ENCODE data around the gene MYH14.
A peak's percentile ranks its signal among the peaks of the same experiment; 100 is the strongest.

MYH14 gene

DNA sequence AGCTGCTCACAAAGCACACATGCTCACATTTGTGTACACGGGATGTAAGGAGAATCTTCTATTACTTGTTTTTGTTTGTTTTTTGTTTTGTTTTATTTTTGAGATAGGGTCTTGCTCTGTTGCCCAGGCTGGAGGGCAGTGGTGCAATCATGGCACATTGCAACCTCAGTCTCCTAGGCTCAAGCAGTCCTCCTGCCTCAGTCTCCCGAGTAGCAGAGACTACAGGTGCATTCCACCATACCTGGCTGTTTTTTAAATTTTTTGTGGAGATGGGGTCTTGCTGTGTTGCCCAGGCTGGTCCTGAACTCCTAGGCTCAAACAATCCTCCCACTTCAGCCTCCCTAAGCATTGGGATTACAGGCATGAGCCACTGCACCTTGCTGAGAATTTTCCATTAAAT lies 83.9 kb downstream of the MYH14 start:
- FAIRE-seq (no peak), DNase-seq (ENCODE audit: low spot score) (no peak)

DNA sequence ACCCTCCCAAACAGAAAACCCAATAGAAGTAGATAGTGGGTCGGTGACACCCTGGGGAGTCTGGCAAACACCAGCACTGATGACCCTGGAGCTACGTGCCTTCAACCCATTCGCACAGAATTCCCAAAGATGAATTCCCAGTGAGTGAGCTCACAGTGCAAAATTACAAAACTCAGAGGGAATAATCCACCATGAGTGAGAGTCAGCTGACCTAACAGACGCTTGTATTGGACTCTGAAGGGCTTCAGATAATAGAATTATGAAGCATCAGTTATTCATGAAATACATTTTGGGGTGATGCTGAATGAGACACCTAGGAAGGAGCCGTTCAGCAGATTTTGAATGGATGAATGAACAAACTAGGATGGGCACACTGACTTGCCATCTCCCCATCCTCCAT lies 85.5 kb downstream of the MYH14 start:
- DNase-seq (ENCODE audit: low spot score) = no peak
- no peak for FAIRE-seq

DNA sequence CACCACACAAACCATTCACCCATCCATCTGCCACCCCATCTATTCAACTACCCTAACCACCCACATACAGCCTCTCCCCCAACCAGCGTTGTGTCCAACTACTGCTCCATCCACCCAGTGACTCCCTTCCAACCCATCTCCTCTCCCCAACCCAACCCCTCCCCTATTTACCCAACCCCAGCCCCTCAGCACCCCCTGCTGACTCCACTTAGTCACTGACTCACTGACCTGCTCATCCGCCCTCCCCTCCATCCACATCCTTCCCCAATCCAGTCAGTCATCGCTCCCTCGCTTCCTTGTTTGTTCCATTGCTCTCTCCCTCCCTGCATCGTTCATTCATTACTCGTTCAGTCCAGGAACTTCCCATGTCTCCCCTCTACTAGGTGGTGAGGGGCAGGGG lies 86.6 kb downstream of the MYH14 start:
- no peak for FAIRE-seq
- no peak for DNase-seq (ENCODE audit: low spot score)

DNA sequence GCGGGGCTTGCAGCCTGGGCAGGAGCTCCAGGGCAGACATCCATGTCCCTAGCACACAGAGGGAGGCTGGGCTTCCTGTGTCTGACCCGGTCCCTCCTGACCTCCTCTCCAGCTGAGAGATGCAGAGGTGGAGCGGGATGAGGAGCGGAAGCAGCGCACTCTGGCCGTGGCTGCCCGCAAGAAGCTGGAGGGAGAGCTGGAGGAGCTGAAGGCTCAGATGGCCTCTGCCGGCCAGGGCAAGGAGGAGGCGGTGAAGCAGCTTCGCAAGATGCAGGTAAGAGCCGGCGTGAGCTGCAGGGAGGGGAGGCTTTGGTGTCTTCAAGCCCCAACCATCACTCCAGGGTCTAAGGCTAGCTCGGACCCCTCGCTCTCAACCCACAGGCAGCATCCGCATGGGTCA lies 87.4 kb downstream of the MYH14 start:
- FAIRE-seq (no peak), DNase-seq (ENCODE audit: low spot score) (no peak)

DNA sequence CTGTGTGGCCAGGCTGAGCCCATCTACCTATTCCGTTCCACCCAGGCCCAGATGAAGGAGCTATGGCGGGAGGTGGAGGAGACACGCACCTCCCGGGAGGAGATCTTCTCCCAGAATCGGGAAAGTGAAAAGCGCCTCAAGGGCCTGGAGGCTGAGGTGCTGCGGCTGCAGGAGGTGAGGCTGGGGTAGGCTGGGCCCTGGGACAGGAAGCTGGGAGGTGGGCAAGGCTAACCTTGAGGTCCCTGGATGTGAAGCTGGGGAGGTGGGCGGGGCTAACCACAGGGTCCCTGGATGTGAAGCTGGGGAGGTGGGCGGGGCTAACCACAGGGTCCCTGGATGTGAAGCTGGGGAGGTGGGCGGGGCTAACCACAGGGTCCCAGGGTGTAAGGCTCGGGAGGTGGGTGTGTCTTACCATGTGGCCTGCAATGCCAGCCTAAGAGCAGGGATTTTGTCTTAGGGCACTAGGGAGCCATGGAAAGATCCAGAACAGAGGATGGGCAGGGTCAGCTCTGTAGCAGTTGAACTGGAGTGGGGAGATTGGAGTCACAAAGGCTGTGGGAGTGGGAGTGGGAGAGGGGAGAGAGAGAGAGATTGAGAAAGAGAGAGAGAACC lies 88.9 kb downstream of the MYH14 start:
- FAIRE-seq = no peak
- no peak for DNase-seq (ENCODE audit: low spot score)

DNA sequence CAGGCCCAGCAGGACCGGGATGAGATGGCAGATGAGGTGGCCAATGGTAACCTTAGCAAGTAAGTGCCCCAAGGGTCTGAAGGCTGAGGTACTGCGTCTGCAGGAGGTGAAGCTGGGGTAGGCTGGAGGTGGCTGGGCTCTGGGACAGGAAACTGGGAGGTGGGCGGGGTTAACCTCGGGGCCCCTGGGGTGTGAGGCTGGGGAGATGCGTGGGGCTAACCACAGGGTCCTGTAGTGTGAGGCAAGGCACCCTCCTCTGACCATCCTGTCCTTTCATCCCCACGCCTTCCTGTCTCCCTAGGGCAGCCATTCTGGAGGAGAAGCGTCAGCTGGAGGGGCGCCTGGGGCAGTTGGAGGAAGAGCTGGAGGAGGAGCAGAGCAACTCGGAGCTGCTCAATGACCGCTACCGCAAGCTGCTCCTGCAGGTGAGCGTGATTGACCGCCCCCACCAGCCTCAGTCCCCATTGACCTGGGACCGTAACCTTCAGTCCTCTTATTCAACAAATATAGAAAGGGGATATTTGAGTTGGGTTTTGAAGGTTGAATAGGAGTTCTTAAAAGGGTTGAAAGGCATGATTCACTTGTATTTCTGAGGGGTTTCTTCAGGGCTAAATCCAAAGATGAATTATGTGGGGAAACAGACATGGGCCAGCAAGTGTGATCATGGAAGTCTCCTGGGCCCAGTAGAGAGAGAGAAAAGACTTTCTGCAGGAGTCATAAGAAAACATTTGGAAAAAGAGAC lies 90.0 kb downstream of the MYH14 start:
- DNase-seq (ENCODE audit: low spot score) = no peak
- no peak for FAIRE-seq

DNA sequence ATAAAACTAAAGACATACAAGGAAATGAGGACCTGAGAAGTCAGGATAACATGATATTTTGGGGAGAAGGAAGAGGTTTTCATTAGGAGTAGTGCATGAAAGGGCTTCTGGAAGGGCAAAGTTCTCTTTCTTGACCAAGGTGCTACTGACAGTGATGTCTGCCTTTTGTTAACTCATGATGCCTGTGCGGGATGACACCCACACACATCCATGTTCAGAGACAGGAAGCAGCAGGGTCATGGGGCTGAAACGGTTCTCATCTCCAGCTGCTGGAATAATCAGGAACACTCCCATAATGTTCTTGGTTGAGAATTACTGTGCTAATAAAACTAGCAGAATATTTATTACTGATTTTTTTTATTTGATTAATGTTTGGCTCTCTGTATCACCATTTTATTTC lies 96.6 kb downstream of the MYH14 start:
- FAIRE-seq = no peak
- no peak for DNase-seq (ENCODE audit: low spot score)

DNA sequence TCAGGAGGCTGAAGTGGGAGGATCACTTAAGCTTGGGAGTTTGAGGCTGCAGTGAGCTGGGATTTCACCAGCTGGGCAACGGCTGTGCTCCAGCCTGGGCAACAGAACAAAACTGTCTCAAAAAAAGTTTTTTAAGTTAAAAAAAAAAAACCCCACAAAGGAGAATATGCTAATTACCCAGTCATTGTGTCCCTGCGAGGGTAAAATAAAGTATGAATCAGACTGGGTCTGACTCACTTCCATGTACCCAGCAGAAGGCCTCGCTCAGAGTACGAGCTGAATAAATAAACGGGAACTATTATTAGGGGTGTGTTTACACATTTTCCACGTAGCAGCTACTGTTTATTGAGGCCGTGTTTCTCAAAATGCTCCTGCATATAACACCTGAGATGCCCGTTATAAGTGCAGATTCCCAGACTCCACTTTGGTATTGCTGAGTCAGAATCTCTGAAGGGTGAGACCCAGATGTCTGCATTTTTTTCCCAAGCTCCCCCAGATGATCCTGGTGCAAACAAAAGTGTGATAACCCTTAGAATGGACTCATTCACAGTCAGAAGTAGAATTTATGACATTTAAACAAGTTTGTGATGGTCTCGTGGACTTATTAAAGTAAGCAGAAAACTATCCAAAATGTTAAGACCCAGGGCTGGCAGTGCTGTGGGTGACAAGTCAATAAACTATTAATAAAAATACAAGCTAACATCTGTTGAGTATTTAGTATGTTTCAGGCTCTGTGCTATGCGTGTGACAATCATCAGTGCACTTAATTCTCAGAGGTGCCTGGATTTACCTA lies 97.6 kb downstream of the MYH14 start:
- peak; percentile 23 for DNase-seq (ENCODE audit: low spot score)
- FAIRE-seq = no peak

DNA sequence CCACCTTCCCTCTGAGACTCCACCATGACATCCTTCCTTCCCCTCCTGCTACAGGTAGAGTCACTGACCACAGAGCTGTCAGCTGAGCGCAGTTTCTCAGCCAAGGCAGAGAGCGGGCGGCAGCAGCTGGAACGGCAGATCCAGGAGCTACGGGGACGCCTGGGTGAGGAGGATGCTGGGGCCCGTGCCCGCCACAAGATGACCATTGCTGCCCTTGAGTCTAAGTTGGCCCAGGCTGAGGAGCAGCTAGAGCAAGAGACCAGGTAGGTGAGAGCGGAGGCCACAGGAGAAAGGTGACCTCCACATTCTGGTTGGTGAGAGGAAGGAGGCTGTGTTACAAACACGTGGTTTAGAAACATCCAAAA lies 98.2 kb downstream of the MYH14 start:
- FAIRE-seq (no peak), DNase-seq (ENCODE audit: low spot score) (no peak)

DNA sequence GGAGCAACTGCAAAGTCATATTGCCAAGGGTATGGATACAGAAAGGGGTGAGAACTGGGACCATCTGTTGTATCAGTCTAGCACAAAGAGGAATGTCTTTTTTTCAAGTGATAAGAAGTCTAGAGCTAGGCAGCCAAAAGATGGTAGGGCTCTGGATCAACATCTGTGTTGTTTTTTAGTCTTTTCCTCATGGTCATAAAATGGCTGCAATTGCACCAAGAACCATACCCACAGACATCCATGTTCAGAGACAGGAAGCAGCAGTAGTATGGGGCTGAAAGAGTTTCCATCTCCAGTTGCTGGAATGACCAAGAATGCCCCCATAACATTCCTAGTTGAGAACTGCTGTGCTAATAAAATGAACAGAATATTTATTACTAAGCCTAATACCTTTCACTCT lies 100.1 kb downstream of the MYH14 start:
- DNase-seq (ENCODE audit: low spot score) (no peak), FAIRE-seq (no peak)

DNA sequence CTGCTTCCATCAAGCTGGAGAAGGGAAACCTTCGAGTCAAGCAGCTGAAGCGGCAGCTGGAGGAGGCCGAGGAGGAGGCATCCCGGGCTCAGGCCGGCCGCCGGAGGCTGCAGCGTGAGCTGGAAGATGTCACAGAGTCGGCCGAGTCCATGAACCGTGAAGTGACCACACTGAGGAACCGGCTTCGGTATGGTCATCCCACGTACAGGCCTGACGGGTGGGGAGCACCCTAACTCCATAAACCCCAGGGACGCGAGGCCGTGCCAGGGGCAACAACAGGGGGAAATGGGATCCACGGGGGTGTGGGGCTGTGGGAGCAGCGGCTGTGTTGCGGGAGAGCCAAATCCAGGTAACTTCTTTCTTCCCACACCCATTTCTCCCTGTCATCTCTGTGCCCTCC lies 105.6 kb downstream of the MYH14 start:
- DNase-seq (ENCODE audit: low spot score) (no peak), FAIRE-seq (no peak)

DNA sequence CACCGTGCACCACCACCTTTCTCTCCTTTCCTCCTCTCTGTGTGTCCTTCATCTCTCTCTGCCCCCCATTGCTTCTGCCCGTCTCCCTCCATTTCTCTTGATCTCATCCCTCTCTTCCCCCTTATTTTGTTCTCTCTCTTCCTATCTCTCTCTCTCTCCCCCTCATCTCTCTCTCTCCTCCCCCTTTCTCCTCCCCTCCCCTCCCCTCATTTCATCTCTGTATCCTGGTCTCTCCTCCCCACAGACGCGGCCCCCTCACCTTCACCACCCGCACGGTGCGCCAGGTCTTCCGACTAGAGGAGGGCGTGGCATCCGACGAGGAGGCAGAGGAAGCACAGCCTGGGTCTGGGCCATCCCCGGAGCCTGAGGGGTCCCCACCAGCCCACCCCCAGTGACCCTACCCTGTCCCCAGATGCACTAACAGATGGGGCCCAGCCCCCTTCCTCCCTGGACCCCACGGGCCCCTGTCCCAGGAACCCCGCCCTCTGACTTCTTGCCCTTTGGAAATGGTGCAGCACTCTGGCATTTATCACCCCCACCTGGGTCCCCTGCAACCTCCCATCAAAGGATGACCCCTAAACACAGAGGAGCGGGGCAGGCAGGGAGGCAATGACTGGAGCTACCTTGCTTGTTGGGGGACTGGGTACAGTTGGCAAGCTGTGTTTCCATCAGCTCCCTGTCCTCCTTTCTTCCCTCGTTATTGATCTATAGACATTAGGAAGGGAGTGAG lies 106.1 kb downstream of the MYH14 start:
- DNase-seq (ENCODE audit: low spot score) = no peak
- FAIRE-seq = no peak

DNA sequence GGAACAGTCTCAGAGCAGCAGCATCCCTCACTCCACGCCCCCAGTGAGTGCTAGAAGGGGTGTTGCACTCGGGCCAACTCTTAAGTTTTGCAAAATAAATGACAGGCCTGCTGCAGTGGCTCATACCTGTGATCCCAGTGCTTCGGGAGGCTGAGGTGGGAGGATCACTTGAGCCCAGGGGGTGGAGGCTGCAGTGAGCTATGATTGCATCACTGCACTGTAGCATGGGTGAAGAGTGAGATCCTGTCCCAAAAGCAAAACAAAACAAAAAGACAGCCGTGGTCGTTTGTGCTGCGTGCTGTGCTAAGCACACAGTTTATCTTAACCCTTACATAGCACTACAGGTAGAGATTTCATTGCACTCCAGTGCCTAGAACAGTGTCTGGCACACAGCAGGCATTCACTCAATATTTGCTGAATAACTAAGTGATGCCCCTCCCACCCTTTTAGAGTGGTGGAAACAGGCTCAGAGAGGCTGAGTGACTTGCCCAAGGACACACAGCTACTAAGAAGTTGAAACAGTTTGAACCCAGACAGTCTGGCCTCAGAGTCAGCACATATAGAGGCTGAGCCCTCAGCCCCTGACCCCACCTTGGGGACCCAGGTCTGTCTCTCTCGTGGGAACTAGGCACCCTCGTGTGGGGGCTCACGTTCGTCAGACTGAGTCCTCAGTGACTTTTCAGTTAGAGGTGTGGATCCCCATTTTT lies 107.5 kb downstream of the MYH14 start:
- no peak for FAIRE-seq

DNA sequence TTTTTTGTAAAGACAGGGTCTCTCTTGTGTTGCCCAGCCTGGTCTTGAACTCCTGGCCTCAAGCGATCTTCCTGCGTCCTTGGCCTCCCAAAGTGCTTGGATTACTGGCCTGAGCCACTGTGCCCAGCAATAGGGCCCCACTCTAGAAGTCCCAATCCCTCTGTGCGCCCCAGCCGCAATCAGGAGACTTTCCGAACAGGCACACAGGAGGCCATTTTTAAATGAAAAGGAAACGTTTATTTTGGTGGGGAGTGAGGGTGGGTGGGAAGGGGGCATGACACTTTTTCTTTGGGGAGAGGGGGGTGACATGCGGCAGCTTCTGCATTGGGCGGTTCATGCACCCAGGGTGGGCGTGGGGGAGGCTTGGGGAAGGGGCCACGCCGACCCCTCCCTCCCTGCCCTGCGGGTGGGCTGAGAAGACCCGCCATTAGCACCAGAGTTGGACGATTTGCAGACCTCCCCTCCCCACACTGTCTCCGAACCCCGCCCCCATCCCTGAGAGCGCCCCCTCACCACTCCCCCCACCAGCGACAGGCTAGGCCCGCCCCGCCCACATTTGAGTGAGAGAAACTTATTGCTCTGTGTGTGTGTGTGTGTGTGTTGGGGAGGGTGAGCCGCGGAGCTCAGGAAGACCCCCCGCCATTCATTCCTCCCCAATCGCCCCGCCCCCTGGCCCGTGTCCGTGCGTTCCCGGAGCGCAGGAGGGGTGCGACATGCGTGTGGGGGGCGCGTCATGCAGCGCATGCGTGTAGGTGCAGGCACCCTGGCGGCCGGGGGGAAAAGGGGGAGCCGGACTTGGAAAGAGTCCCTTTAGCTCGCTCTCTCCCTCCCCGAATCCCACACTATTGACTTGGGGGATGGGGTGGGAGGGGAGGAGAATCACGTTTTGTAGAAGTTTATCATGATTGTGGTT lies 108.6 kb downstream of the MYH14 start:
- DNase-seq (ENCODE audit: low spot score) = no peak
- FAIRE-seq = no peak

More for the DNA sequence above, 107.5 kb downstream of the MYH14 start:
- no peak for DNase-seq (ENCODE audit: low spot score)

DNA sequence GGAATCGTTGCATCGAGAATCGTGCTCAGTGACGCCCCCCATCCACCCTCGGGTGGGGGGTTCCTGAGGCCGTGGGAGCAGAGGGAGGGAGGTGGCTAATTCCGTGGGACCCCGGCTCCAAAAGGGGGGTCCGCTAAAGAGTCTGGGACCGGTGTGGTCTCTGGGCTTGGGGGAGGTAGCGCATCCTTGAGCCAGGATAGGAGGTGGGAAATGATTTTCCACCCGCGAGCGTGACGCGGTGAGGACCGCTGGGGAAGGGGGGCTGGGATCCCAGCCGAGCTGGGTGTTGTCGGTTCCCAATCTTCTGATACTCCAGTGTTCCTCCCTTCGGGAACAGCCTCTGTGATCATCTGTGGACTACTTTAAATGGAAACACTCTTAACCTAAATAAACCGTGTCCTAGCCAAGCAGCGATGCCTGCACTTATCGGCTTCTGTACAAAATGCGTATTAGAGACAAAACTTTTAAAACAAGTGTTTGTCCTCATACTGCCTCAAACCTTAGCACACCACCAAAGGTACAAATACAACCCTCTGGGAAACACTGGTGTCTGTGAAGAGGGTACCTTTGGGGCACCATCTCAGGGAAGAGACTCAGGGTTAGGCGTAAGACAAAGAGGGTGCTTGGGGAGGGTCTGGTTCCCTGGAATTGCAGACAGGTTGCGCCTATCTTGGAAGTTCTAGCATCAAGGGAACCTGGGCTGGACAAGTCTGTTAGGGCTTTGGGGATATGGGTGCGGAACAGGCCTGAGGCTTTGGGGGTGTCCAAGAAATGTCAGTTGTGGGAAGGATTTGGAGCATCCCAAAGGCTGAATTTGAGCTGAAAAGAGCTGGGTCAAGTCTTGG lies 109.8 kb downstream of the MYH14 start:
- FAIRE-seq (no peak), DNase-seq (ENCODE audit: low spot score) (no peak)

DNA sequence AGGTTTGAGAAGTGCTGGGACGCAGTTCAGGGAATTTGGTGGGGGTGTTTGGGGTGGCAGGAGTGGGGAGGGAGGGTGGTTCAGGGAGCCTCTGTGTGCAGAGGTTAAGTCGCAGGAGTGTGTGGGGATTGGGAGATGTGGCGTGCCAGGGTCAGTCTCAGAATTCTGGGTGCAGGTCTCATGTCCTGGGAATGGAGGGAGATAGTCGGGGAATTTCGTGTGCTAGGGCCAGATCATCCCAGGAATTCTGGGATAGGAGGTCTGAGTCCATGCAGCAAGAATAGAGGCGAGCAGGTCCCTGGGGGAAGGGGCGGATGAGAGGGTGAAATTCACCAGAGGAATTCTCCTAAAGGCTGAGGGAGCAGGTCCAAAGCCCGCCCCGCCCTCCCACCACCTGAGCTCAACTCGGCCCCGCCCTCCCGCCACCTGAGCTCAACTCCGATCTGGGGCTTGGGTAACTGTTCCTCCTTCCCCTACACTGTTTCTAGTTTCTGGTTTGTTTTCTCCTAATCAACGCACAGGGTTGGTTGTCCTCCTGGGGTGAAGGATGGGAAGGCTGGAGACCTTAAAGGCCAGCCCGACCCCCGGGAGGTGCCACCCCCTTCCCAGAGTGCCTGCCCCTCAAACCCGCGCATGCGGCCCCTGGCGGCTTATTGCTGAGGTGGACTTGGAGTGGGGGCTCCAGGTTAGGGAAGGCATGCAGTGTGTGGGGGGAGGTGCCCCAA lies 110.6 kb downstream of the MYH14 start:
- FAIRE-seq (no peak), DNase-seq (ENCODE audit: low spot score) (no peak)

DNA sequence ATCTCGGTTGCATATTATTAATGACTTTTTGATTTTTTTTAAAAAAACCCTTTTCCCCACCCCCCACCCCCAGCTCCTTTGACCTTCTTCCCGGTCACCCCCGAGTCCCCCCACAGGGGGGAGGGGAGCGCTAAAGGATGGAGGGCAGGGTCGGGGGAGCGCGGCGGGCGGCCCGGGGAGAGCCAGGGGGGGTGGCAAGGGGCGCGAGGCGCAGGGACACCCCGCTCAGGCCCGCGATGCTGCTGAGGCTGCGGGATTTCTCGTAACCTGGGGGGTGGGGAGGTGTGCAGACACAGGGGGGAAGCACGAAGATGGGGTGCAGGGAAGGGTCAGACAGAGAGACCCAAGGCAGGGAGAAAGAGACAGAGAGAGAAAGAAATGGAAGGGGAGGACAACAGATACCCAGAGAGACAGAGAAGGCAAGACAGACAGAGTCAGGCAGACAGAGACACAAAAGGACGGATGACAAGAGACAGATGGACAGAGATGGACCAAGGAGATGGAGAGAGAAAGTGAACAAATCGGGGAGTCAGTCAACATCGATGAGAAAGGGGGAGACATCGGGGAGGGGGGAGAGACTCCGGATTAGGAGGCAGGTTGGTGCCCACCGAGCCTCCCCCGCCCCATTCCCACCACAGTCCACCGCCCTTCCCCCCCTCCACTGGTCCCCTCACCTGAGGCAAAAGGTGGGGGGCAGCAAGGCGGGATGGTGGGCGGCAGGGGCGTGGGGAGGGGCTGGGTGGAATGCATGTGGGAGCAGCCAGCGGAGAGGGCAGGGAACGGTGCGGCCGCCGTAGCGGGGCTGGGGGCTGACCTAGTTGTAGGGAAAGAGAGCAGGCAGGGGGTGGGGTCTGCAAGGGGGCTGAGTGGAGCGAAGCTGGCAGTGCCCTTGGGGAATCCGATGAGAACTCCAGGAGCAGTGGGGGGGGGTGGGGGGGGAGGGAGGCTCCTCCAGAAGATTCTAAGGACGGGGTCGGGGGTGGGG lies 111.6 kb downstream of the MYH14 start:
- DNase-seq (ENCODE audit: low spot score) (no peak), FAIRE-seq (no peak)

Data from RCC 7860 (cell line).